Glomerular endothelial cell (primary cell): Measurements from ENCODE around the gene SPRR2F. TPM values are rescaled to one million over a fixed set of nuclear protein-coding genes. Genes with fewer than 3 reads are reported as not detected.
"Not testable (repeated sequence)": the region's sequence is repeated elsewhere in the genome, so short reads cannot be mapped to it uniquely, and the experiment has no call there.

Experiments
- DNase-seq: peaks from one replicate; pipeline ENCODE4 v3.0.0-alpha.2; 2011; ENCODE audit warnings: low read depth, low spot score; ENCODE audit errors: extremely low read depth
- total RNA-seq: library from RNA; depleted of rRNA; stranded (reverse); fragments of >200 nt; gene quantifications from 2 replicates; pipeline ENCODE4 v1.2.3, GENCODE V29; 2015

The SPRR2F gene
- total RNA-seq = not detected in 2 replicates

DNA sequence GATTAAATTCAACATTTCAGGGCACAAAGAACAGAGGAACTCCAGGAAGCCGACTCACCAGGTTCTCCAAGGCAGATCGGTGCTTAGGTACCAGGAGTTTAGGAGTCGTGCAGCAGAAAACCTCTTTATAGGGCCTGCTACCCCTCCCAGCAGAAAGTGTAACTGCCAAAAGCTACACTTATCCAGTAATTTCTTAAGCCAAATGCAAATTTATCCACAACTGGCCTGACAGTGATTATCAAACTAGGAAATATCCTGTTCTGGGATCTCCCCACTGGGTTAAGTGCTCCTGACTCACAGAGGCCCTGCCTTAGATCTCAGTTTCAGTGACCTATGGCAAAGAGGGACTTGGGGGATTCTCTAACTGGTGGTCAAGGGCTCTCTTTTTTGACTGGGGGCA lies at the start of gene SPRR2F:
TSS of gene SPRR2F (minus strand) at position 101 of the 400 bp plus-strand sequence. CDS start 783 bp downstream, outside the sequence.
- DNase-seq = no peak

GRCh38 chr1:153155541-153155940 lies 42.2 kb upstream of the SPRR2F start:
- DNase-seq = no peak

DNA sequence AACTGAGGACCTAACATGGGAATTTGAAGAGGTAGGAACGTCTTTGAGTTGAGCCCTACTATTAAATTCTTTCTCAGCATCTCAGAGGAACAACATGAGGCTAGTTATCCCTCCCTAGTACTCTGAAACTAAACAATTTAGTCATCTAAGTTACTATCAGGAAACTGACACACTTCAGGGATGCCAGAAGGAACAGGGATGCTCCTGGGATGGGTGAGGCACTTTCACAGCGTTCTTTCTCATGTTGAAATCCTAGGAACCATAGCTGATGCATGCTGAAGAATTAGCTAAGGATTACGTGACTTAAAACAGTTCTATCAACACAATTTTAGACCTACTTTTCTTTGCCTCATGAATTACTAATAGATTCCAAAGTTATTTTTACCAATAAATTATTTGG lies 39.2 kb upstream of the SPRR2F start:
- DNase-seq = no peak

DNA sequence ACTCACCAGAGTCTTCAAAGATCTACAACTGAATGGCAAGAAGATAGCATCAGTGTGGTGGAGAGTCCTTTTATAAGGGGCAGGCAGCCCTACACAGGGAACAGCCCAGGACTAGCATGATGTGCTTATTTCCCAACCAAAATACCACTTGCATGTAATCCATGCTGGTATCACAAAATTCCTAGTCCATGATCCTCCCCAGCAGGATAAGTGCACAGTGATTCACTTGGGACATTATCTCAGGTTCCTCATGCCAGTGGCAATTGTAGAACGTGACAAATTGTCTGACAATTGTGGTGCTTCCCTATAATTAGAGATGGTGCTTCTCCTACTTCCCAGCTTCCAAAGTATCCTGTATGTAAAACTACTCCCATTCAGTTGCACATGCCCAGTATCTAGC lies 37.5 kb upstream of the SPRR2F start, which contains the start of gene SPRR2G:
TSS of gene SPRR2G (minus strand) at position 45 of the 400 bp plus-strand sequence. CDS start 780 bp downstream, outside the sequence.
- DNase-seq = no peak

DNA sequence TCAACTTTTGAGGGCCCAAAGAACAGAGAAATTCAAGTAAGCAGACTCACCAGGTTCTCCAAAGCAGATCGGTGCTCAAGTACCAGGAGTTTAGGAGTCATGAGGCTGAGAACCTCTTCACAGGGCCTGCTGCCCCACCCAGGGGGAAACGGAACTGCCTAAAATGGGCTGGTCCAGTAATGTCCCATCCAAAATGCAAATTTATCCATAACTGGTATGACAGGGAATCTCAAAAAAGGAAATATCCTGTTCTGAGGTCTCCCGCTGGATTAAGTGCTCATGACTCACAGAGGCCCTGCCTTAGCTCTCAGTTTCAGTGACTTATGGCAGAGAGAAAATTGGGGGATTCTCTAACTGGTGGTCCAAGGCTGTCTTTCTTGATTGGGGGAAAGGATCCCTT lies 28.1 kb upstream of the SPRR2F start:
- DNase-seq = no peak

GRCh38 chr1:153140484-153140883 lies 27.2 kb upstream of the SPRR2F start:
- no peak for DNase-seq

- no peak for DNase-seq
Measured at GRCh38 chr1:153133743-153134142, 20.4 kb upstream of the SPRR2F start.

DNA sequence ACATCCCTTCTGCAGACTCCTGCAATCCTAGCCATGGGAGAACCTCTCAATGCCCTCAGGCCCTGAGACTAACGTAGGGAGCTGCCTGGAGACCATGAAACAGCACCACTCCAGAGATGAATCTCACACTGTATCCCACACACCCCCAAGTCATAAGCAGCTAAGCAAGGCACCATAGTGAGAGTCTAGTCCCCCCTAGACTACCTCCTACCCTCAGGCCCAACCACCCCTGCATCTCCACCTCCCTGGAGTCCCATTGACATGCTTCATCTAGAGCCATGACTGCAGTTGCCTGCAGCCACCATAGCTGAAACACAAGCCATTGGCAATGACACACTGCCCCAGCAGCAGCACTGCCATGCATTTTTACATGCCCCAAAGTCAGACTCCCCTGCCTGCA lies 20.0 kb upstream of the SPRR2F start:
- DNase-seq = no peak

DNA sequence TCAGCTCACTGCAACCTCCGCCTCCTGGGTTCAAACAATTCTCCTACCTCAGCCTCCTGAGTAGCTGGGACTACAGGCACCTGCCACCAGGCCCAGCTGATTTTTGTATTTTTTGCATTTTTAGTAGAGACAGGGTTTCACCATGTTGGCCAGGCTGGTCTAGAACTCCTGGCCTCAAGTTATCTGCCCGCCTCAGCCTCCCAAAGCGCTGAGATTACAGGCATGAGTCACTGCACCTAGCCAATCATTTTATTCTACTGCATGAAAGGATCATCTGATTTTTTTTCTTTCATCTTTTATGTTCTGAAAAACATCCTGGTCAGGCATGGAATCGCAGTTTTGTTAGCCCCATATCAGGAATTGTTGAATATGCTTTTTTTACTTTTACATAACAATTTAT lies 15.4 kb upstream of the SPRR2F start:
- DNase-seq = not testable (repeated sequence)

GRCh38 chr1:153127296-153127695 lies 14.0 kb upstream of the SPRR2F start:
- no peak for DNase-seq

- no peak for DNase-seq
Measured at GRCh38 chr1:153125536-153125935, 12.2 kb upstream of the SPRR2F start.

DNA sequence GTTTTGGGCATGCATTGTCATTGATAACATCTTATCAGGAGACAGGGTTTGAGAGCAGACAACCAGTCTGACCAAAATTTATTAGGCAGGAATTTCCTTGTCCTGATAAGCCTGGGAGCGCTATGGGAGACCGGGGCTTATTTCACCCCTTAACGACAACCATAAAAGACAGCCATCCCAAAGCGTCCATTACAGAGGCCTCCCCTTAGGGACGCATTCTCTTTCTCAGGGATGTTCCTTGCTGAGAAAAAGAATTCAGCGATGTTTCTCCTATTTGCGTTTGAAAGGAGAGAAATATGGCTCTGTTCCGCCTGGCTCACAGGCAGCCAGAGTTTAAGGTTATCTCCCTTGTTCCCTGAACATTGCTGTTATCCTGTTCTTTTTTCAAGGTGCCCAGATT lies 10.5 kb upstream of the SPRR2F start:
- not testable (repeated sequence) for DNase-seq

DNA sequence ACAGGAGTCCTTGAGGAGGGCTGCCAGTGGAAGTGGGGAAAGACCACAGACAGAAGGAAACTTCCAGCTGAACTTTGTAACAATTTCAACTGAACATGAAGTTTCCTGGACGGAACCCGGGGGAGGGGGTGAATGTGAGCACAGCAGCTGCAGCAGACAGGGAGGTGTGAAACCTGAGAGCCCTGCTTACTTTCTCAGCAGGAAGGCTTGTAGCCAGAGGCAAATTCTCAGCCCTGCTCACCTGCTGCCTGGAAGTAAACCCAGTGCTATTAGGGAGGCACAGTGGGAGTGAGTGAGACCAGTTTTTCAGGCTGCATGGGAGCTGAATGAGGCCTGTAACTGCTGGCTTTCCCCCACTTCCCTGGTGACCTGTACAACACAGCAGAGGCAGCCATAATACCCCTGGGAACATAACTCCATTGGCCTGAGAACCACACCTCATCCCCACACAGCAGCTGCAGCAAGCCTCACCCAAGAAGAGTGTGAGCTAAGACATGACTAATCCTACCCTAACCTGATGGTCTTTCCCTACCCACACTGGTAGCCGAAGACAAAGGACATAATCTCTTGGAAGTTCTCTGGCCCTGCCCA lies 9.6 kb upstream of the SPRR2F start:
- DNase-seq = no peak

DNA sequence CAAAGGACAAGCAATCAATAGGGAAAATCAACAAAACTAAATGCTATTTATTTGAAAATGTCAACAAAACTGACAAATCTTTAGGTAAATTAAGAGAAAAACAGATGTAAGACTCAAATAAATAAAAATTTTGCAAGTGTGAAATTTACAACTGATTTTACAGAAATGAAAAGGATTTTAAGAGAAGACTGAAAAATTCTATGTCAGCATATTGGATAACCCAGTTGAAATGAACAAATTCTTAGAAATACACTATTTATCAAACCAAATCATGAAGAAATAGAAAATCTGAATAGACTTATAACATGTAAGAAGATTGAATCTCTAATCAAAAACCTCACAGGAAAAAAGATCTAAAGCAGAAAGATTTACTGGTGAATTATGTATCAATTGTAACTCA lies 7.6 kb upstream of the SPRR2F start:
- no peak for DNase-seq

DNA sequence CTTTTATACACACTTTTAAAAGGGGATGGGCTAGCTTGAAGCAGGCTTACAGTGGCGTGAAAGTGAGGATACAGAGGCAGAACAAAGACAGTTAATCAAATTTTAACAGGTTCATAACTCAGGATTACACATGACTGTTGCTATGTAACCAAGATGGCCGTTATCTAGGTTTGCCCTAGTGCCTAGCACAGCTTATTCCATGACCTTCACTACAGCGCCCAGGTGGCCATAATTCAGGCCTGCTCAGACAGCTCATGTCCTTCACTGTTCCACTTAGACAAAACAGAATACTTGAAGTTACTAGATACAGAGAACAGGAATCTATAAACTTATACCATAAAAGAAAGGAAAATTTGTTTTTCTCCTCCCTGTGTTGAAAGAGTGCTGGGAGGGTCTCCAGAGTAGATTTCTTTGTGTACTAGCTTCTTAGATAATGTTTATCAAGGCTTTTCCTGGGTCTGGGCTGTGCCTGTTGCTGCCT lies 6.2 kb upstream of the SPRR2F start:
- no peak for DNase-seq

GRCh38 chr1:153115264-153115663 lies 1.9 kb upstream of the SPRR2F start:
- not testable (repeated sequence) for DNase-seq

DNA sequence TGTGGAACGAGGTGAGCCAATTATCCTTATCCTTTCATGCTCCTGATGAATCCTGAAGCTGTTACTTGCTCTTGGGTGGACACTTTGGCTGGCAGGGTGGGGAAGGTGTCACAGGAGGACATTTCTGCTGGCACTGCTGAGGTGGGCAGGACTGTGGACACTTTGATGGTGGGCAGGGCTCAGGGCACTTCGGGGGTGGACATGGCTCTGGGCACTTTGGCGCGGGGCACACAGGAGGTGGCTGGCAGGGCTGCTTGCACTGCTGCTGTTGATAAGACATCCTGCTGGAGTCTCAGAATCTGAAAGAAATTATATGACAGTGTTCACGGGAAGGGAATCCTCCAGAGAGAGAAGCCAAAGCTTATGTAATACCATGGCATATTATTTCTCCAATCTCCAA lies 862 bp downstream of the SPRR2F start:
- DNase-seq = not testable (repeated sequence)

- DNase-seq = no peak
Measured at GRCh38 chr1:153100245-153100644, 13.1 kb downstream of the SPRR2F start.

DNA sequence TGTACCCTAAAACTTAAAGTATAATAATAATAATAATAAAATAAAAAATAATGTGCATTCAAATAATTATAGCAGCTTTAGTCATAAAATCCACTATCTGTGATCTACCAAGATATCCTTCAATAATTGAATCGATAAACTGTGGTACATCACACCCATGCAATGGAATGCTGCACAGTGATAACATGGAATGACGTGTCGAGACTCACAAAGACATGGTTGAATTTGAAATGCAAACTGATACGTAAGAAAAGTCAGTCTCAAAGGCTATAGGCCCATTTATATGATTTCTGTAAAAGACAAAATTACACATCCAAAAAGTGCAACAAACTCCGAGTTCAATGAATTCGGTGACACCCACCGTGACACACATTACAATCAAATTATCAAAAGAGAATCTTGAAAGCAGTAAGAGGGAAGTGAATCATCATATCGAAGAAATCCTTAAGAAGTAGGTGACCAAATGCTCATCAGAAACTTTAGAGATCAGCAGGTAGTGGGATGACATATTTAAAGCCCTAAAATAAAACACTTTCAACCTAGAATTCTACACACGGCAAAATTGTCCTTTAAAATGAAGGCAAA lies 13.8 kb downstream of the SPRR2F start:
- DNase-seq = no peak

DNA sequence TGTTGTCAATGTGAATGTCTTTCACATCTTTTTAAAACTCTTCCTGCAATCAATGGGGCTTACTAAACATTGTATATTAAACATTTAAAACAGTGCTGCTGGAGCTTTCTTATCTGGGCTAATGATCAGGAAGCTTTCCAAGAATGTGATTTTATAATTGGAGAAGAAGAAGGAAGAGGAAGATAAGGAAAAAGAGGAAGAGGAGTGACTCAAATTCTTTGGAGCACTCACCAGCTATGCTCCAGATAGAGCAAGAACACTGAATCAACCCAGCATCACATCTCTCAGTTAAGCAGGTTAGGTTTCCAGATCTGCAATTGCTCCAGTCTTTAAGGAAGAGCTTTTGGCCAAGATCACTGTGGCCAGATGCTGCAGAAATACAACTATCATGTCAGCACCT lies 17.6 kb downstream of the SPRR2F start:
- no peak for DNase-seq

GRCh38 chr1:153094426-153094825 lies 18.9 kb downstream of the SPRR2F start, which contains the start of gene SPRR2E:
Gene SPRR2E, minus strand, starts transcription at chr1:153094526. Its CDS starts 775 bp downstream, at chr1:153093751.
- no peak for DNase-seq

DNA sequence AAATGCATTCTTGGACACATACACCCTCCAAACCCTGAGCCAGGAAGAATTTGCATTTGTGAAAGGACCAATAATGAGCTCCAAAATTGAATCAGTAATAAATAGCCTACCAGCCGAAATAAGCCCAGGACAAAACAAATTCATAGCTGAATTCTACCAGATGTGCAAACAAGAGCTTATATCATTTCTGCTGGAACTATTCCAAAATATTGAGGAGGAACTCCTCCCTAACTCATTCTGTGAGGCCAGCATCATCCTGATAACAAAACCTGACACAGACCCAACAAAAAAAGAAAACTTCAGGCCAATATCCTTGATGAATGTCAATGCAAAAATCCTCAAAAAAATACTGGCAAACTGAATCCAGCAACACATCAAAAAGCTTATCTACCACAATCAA lies 25.7 kb downstream of the SPRR2F start:
- DNase-seq = no peak
